Measurements from ENCODE around the gene TTYH1.
A peak's percentile ranks its signal among the peaks of the same experiment; 100 is the strongest.

TTYH1 gene

DNA sequence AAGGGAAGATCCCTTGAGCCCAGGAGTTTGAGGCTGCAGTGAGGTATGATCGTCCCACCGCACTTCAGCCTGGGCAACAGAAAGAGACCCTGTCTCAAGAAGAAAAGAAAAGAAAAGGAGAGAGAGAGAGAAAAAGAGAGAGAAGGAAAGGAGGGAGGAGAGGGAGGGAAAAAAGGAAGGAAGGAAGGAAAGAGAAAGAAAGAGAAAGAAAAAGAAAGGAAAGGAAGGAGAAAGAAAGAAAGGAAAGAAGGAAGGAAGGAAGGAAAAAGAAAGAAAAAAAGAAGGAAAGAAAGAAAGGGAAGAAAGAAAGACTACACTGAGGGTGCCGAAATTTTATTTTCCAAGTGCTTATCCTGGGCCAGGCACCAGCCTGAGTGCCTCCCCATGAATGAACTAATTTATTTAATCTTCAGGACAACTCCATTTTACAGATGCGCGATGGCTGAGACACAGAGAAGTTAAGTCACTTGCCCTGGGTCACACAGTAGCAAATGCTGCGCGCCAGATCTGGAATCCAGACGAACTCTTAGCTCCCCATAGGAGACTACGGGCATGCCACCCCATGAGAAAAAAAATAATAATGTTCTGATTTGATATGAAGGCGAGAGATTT lies 55.1 kb downstream of the TTYH1 start:
- no peak for DNase-seq (ENCODE audit: extremely low spot score, insufficient read length, low read depth)
- FAIRE-seq, result no peak

GRCh38 chr19:54470991-54471782 lies 55.9 kb downstream of the TTYH1 start:
- FAIRE-seq, result no peak
- DNase-seq (ENCODE audit: extremely low spot score, insufficient read length, low read depth), result no peak

GRCh38 chr19:54473071-54473891 lies 58.0 kb downstream of the TTYH1 start, which contains the start of gene CDC42EP5:
TSS of gene CDC42EP5 (minus strand) at chr19:54473296. CDS start at chr19:54465547, 7,749 bp downstream.
- FAIRE-seq (no peak), DNase-seq (ENCODE audit: extremely low spot score, insufficient read length, low read depth) (no peak)

DNA sequence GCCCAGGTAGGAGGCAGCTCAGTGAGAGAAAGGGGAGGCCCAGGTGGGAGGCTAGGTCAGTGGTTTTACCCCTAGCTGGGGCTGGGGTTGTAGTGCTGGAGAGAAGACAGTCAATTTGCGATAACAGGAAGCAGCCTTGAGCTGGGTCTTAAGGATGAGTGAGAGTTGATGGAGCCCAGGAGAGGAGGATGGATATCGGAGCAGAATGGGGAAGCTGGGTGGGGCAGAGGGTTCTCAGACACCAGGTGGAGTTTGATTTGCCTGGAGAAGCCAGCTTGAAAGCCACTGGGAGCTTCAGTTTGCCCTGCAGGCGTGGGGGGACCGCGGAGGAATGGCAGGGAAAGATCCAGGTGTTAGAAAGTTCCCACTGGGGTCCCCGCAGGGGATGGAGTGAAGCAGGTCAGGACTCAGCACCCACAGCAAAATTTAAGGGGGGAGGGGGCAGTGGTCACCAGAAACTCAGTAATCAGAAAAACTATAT lies 58.7 kb downstream of the TTYH1 start:
- FAIRE-seq (no peak), DNase-seq (ENCODE audit: extremely low spot score, insufficient read length, low read depth) (no peak)

DNA sequence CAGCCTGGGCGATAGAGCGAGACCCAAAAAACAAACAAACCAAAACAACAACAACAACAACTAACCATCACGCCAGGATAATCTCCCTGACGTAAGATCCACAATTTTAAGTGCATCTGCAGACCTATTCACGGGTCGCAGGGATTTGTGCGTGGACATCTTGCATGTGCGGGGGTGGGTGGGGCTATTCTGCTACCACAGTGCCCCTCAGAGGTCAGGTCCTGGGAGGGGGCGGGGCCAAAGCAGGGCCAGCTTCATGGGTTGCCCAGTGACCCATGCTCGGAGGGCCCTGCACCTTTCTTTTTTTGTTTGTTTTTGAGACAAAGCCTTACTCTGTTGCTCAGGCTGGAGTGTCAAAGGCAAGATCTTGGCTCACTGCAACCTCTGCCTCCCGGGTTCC lies 60.4 kb downstream of the TTYH1 start:
- FAIRE-seq (no peak), DNase-seq (ENCODE audit: extremely low spot score, insufficient read length, low read depth) (no peak)

DNA sequence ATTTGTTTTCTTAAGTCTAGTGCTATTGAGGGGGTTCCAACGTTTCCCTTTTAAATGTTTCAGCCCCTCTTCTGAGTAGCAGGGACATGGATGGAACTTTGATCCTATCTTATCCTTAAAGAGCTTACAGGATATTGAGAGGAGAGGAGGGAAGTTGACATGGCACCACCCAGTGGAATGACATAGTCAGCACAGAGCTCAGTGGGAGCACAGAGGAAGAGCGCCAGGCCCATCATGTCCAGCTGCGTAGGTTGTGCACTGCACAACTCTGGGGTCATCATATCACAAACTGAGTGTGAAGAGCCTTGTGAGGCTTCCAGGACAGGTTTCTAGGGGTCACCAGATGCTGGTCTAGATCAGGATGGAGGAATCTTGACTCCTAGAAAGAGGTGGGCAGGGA lies 62.4 kb downstream of the TTYH1 start:
- DNase-seq (ENCODE audit: extremely low spot score, insufficient read length, low read depth) (no peak), FAIRE-seq (no peak)

GRCh38 chr19:54478677-54479266 lies 63.5 kb downstream of the TTYH1 start:
- DNase-seq (ENCODE audit: extremely low spot score, insufficient read length, low read depth) (no peak), FAIRE-seq (peak; percentile 90)

DNA sequence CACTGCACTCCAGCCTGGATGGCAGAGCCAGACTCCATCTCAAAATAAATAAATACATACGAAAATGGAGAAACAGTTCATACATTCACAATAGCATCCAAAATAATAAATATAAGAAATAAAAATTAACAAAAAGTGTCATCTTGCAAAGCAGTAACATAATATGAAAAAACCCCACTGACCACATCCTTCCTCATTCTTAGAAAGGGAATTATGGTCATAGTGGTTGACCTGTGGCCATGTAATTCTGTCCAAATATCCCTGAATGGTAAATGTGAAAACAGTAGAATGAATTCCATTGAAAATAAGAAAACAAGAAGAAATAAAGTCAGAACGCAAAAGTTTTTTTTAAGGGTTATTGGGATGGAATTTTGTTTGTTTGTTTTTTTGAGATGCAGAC lies 64.8 kb downstream of the TTYH1 start:
- DNase-seq (ENCODE audit: extremely low spot score, insufficient read length, low read depth), result no peak
- no peak for FAIRE-seq

DNA sequence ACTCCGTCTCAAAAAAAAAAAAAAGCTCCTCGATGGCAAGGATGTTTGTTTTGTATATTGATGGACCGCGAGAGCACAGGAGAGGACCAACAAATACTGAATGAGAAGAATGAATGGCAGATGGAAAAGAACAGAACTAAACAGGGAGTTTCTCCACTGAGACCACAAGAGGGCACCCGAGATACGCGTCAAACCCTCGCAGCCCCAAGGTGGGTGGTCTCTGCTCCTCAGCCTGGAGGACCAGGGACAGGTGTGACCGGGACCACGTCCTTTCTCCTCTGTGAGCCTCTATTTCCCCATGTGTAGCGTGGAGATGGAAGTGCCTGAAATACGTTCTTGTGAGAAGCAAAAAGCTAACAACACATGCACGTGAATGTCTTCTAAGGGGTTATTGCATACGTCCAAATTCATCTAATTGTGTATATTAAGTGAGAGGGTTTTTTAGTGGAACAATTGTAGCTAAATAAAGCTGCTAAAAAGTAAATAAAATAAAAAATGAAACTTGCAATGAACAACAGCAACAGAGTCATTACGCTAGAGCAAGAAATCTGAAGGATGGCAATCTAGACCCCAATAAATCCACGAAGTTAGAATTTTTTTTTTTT lies 66.2 kb downstream of the TTYH1 start:
- DNase-seq (ENCODE audit: extremely low spot score, insufficient read length, low read depth), result no peak
- peak; percentile 90 for FAIRE-seq

DNA sequence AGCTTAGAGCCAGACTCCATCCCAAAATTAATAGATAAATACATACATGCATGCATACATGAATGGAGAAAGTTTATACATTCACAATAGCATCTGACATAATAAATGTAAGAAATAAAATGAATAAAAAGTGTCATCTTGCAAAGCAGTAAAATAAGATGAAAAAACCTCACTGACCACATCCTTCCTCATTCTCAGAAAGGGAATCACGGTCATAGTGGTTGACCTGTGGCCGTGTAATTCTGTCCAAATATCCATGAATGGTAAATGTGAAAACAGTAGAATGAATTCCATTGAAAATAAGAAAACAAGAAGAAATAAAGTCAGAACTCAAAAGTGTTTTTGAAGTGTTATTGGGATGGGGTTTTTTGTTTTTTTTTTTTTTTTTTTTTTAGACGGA lies 67.6 kb downstream of the TTYH1 start:
- DNase-seq (ENCODE audit: extremely low spot score, insufficient read length, low read depth) (no peak), FAIRE-seq (peak; percentile 65)

DNA sequence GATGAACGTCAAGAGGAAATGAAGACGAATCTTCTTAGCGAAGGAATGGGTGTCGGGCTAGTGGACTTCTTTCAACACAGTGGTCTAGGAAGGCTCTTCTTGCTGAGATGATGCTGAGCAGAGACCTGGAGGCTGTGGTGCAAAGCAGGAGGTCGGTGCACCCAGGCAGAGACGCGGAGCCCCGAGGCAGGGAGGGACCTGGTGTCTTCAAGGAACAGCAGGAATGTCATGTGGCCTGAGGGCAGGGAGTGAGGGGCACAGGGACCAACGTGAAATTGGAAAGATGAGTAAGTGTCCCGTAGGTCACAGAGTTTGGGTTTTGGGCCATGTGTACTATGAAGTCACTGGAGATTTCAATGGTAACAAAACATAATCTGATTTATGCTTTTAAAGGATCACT lies 69.2 kb downstream of the TTYH1 start:
- no peak for FAIRE-seq
- no peak for DNase-seq (ENCODE audit: extremely low spot score, insufficient read length, low read depth)

- FAIRE-seq, result no peak
- DNase-seq (ENCODE audit: extremely low spot score, insufficient read length, low read depth), result no peak
Measured at GRCh38 chr19:54485851-54486250, 70.6 kb downstream of the TTYH1 start.
